Chondrocyte (in vitro differentiated cells): ENCODE results near the gene SRCIN1. TPM values are rescaled to one million over a fixed set of nuclear protein-coding genes. Genes with fewer than 3 reads are reported as not detected.

Source experiments
- DNase-seq: peaks from one replicate; pipeline ENCODE4 v3.0.0; 2021; ENCODE audit warnings: mixed read lengths, low spot score
- H3K27ac Mint-ChIP-seq: one replicate; pipeline ENCODE4 v1.8.0; 2021; ENCODE audit warnings: mild to moderate bottlenecking, moderate library complexity, mixed read lengths; ENCODE audit not compliant: unreplicated experiment
- H3K27me3 Mint-ChIP-seq: 2 replicates; pipeline ENCODE4 v1.8.0; 2021; ENCODE audit warnings: low read depth, mixed read lengths
- H3K36me3 Mint-ChIP-seq: 2 replicates; pipeline ENCODE4 v1.8.0; 2021; ENCODE audit warnings: low read depth, mixed read lengths
- H3K4me1 Mint-ChIP-seq: 2 replicates; pipeline ENCODE4 v1.8.0; 2021; ENCODE audit warnings: low read depth, mild to moderate bottlenecking, mixed read lengths
- H3K4me3 Mint-ChIP-seq: one replicate; pipeline ENCODE4 v1.8.0; 2021; ENCODE audit warnings: mild to moderate bottlenecking, moderate library complexity, mixed read lengths; ENCODE audit not compliant: unreplicated experiment
- H3K9me3 Mint-ChIP-seq: 2 replicates; pipeline ENCODE4 v1.8.0; 2021; ENCODE audit warnings: low read depth, mixed read lengths
- total RNA-seq: library from RNA; stranded (reverse); gene quantifications from 3 replicates; pipeline ENCODE4 v1.2.1, GENCODE V29; 2021
- TF ChIP-seq, protein P1 (sequence below): fragments of 200-600 bp; sonication (generic); IDR thresholded peaks from 2 replicates; pipeline ENCODE4 v1.5.0; 2021; ENCODE audit warnings: antibody characterized with exemption, mild to moderate bottlenecking, moderate library complexity

The SRCIN1 gene
- total RNA-seq, 1 donor from 2014 or later: 0.30 TPM

GRCh38 chr17:38606646-38607611 is 1.2 kb upstream of the SRCIN1 start:
- Mint-ChIP-seq H3K4me3 (peak overlapping the region; percentile 40), H3K4me1 (peaks cover 12% of the 10 kb centered on the region), H3K27ac (no peak overlapping the region), H3K27me3 (peaks cover 44% of the 10 kb centered on the region), H3K9me3 (no peaks in the 10 kb centered on the region), H3K36me3 (no peaks in the 10 kb centered on the region)
- TF ChIP-seq, protein P1, sequence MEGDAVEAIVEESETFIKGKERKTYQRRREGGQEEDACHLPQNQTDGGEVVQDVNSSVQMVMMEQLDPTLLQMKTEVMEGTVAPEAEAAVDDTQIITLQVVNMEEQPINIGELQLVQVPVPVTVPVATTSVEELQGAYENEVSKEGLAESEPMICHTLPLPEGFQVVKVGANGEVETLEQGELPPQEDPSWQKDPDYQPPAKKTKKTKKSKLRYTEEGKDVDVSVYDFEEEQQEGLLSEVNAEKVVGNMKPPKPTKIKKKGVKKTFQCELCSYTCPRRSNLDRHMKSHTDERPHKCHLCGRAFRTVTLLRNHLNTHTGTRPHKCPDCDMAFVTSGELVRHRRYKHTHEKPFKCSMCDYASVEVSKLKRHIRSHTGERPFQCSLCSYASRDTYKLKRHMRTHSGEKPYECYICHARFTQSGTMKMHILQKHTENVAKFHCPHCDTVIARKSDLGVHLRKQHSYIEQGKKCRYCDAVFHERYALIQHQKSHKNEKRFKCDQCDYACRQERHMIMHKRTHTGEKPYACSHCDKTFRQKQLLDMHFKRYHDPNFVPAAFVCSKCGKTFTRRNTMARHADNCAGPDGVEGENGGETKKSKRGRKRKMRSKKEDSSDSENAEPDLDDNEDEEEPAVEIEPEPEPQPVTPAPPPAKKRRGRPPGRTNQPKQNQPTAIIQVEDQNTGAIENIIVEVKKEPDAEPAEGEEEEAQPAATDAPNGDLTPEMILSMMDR: peak; percentile 48
- no peak for DNase-seq

DNA sequence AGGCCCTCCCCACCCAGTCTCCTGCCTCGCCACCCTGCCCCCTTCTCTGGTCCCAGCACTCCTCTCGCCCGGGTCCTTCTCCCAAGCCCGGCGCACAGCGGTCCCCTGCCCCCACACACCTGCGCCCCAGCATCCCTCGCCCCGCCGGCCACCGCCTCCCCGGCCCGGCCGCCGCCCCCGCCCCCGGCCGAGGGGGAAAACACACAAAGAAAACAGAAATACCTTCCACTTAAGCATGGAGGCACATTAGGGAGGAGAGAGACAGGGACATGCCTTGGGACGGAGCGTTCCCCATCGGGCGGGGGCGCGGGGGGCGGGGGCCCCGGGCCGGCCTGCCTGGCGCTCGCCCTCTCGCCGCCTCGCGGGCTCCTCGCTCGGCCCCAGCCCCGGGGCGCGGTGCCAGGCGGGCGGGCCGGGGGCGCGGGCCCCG is 326 bp downstream of the SRCIN1 start:
- no peak for DNase-seq
- Mint-ChIP-seq H3K9me3 (no peaks in the 10 kb centered on the region), H3K36me3 (no peaks in the 10 kb centered on the region), H3K27ac (no peak overlapping the region), H3K27me3 (peaks cover 39% of the 10 kb centered on the region), H3K4me3 (peak overlapping the region; percentile 47), H3K4me1 (peaks cover 12% of the 10 kb centered on the region)
- TF ChIP-seq, protein P1: no peak

- TF ChIP-seq, protein P1: peak; percentile 35
- H3K9me3 Mint-ChIP-seq: no peaks in the 10 kb centered on the region
- H3K4me1 Mint-ChIP-seq: peaks cover 12% of the 10 kb centered on the region
- H3K27ac Mint-ChIP-seq: no peak overlapping the region
- H3K36me3 Mint-ChIP-seq: no peaks in the 10 kb centered on the region
- no peak for DNase-seq
- peaks cover 38% of the 10 kb centered on the region for H3K27me3 Mint-ChIP-seq
- peak overlapping the region; percentile 47 for H3K4me3 Mint-ChIP-seq
These were observed 1.0 kb downstream of the SRCIN1 start for GRCh38 chr17:38604479-38605403.

- peaks cover 37% of the 10 kb centered on the region for H3K27me3 Mint-ChIP-seq
These were observed 1.8 kb downstream of the SRCIN1 start for GRCh38 chr17:38603786-38604478.

More at GRCh38 chr17:38603786-38604478, 1.8 kb downstream of the SRCIN1 start:
- Mint-ChIP-seq H3K4me1 (peaks cover 12% of the 10 kb centered on the region), H3K36me3 (no peaks in the 10 kb centered on the region), H3K27ac (no peak overlapping the region), H3K9me3 (no peaks in the 10 kb centered on the region), H3K4me3 (no peak overlapping the region)
- TF ChIP-seq, protein P1: no peak
- no peak for DNase-seq
